Measurements from ENCODE around the gene LARP1.
"Not testable (repeated sequence)": the region's sequence is repeated elsewhere in the genome, so short reads cannot be mapped to it uniquely, and the experiment has no call there.

Gene LARP1

GRCh38 chr5:154750641-154751040, 4.5 kb upstream of the LARP1 start:
- H3K27me3 ChIP-seq (ENCODE audit: control insufficient read depth, insufficient read depth, low read length, poor library complexity, severe bottlenecking); H3K9me3 ChIP-seq (ENCODE audit: control insufficient read depth, low read length); H3K4me3 ChIP-seq (ENCODE audit: insufficient read depth, low read depth, low read length); H3K36me3 ChIP-seq (ENCODE audit: control insufficient read depth, insufficient read depth, low read length); H3K27ac ChIP-seq (ENCODE audit: insufficient read depth, low read depth, low read length, poor library complexity, severe bottlenecking): not testable (repeated sequence)
- 96 to 98% methylated on average over 2 of the region's 2 CpGs for WGBS, 2 experiments
- peaks cover 12% of the 10 kb centered on the region for H3K4me1 ChIP-seq (ENCODE audit: control insufficient read depth, insufficient read depth, low read length)

DNA sequence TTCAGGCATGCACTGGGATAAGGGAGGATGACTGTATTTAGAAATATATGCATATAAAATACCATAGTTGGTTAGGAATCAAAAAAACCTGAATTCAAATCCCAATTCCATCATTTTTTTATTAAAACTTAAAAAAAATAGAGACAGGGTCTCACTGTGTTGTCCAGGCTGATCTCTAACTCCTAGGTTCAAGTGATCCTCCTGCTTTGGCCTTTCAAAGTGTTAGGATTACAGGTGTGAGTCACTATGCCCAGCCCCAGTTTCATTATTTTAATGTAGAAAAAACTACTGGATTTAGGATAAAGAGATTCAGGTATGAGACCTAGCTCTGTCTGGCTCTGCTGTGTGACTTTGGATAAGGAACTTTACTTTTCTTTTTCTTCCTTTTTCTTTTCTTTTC, 3.3 kb upstream of the LARP1 start:
- Histone ChIP-seq H3K9me3 (ENCODE audit: control insufficient read depth, low read length) (no peaks in the 10 kb centered on the region), H3K27ac (ENCODE audit: insufficient read depth, low read depth, low read length, poor library complexity, severe bottlenecking) (no peak overlapping the region), H3K4me3 (ENCODE audit: insufficient read depth, low read depth, low read length) (no peak overlapping the region), H3K4me1 (ENCODE audit: control insufficient read depth, insufficient read depth, low read length) (peaks cover 12% of the 10 kb centered on the region), H3K27me3 (ENCODE audit: control insufficient read depth, insufficient read depth, low read length, poor library complexity, severe bottlenecking) (no peaks in the 10 kb centered on the region), H3K36me3 (ENCODE audit: control insufficient read depth, insufficient read depth, low read length) (no peaks in the 10 kb centered on the region)

DNA sequence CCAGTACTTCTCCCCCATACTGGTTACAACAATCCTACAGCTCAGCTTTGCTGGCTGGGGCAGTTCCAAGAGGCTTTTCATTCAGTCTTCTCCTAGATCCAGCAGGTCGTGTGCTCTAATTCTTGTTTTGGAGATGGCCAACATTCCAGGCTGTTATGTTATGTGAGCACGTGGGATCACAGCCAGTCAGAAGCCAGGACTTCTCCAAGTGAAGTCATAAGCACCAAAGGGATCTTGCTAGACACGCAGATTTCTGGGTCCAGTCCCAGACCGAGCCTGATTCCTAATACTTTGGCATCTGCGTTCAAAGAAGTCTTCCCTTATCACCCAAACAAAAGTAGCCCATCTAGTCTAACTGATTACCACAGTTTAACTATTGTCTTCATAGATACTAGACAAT, 1.4 kb upstream of the LARP1 start:
- Histone ChIP-seq H3K27me3 (ENCODE audit: control insufficient read depth, insufficient read depth, low read length, poor library complexity, severe bottlenecking) (no peaks in the 10 kb centered on the region), H3K36me3 (ENCODE audit: control insufficient read depth, insufficient read depth, low read length) (no peaks in the 10 kb centered on the region), H3K4me3 (ENCODE audit: insufficient read depth, low read depth, low read length) (no peak overlapping the region), H3K9me3 (ENCODE audit: control insufficient read depth, low read length) (no peaks in the 10 kb centered on the region), H3K27ac (ENCODE audit: insufficient read depth, low read depth, low read length, poor library complexity, severe bottlenecking) (no peak overlapping the region), H3K4me1 (ENCODE audit: control insufficient read depth, insufficient read depth, low read length) (peaks cover 21% of the 10 kb centered on the region)
- 72 to 76% methylated on average over 5 of the region's 5 CpGs for WGBS, 2 experiments

- peak overlapping the region; percentile 86 for H3K4me3 ChIP-seq (ENCODE audit: insufficient read depth, low read depth, low read length)
- peak overlapping the region; percentile 91 for H3K27ac ChIP-seq (ENCODE audit: insufficient read depth, low read depth, low read length, poor library complexity, severe bottlenecking)
- H3K36me3 ChIP-seq (ENCODE audit: control insufficient read depth, insufficient read depth, low read length), result no peaks in the 10 kb centered on the region
- H3K27me3 ChIP-seq (ENCODE audit: control insufficient read depth, insufficient read depth, low read length, poor library complexity, severe bottlenecking), result no peaks in the 10 kb centered on the region
- no peaks in the 10 kb centered on the region for H3K9me3 ChIP-seq (ENCODE audit: control insufficient read depth, low read length)
- WGBS, 2 experiments, result 2 to 3% methylated on average over 91 of the region's 92 CpGs
- peaks cover 23% of the 10 kb centered on the region for H3K4me1 ChIP-seq (ENCODE audit: control insufficient read depth, insufficient read depth, low read length)
Observed at GRCh38 chr5:154754460-154755360, 467 bp upstream of the LARP1 start.

DNA sequence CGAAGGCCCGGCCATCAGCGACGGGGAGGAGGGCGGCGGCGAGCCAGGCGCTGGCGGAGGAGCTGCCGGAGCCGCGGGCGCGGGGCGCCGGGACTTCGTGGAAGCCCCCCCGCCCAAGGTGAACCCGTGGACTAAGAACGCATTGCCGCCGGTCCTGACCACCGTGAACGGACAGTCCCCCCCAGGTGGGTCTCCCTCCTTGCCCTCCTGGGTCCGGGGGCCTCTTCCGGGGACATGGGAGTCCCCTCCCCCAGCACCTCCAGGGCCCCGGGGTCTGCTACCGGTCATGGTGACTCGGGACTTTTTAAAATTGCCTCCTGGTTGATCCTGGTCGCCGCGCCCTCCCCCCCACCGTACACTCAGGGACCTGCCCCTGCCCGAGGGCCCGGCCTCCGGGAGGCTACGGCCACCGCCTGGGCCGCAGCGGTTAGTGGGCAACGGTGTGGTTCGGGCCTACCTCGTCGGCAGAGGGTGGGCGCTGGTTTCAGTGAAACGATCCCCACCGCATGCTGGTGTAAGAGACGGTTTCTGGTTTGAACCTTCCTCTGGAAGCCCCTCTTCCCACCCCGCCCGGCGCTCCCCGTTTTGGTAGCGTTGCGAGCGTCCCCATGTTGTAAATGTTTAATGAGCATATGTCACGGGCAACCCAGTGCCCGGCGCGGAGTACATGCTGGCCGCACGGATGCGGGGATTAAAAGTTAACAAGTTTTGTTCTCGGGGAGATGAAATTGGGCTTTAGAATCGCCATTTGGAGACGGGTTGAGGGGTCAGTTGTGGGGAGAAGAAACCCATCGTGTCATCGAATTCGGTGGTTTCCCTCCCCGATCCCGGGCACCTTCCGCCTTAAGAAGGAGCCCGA, 1.1 kb downstream of the LARP1 start:
- H3K4me3 ChIP-seq (ENCODE audit: insufficient read depth, low read depth, low read length), result peak overlapping the region; percentile 86
- peaks cover 32% of the 10 kb centered on the region for H3K4me1 ChIP-seq (ENCODE audit: control insufficient read depth, insufficient read depth, low read length)
- WGBS, 2 experiments, result 0% methylated on average over 72 of the region's 72 CpGs

GRCh38 chr5:154756868-154757813, 2.0 kb downstream of the LARP1 start:
- peak overlapping the region; percentile 17 for H3K27ac ChIP-seq (ENCODE audit: insufficient read depth, low read depth, low read length, poor library complexity, severe bottlenecking)
- H3K27me3 ChIP-seq (ENCODE audit: control insufficient read depth, insufficient read depth, low read length, poor library complexity, severe bottlenecking), result no peaks in the 10 kb centered on the region
- WGBS, 2 experiments, result 0 to 1% methylated on average over 72 to 73 of the region's 73 CpGs
- H3K9me3 ChIP-seq (ENCODE audit: control insufficient read depth, low read length), result no peaks in the 10 kb centered on the region
- no peaks in the 10 kb centered on the region for H3K36me3 ChIP-seq (ENCODE audit: control insufficient read depth, insufficient read depth, low read length)
- H3K4me3 ChIP-seq (ENCODE audit: insufficient read depth, low read depth, low read length), result peak overlapping the region; percentile 86
- H3K4me1 ChIP-seq (ENCODE audit: control insufficient read depth, insufficient read depth, low read length), result peaks cover 36% of the 10 kb centered on the region

More for the DNA sequence above, 1.1 kb downstream of the LARP1 start:
- Histone ChIP-seq H3K27ac (ENCODE audit: insufficient read depth, low read depth, low read length, poor library complexity, severe bottlenecking) (no peak overlapping the region), H3K36me3 (ENCODE audit: control insufficient read depth, insufficient read depth, low read length) (no peaks in the 10 kb centered on the region), H3K27me3 (ENCODE audit: control insufficient read depth, insufficient read depth, low read length, poor library complexity, severe bottlenecking) (no peaks in the 10 kb centered on the region), H3K9me3 (ENCODE audit: control insufficient read depth, low read length) (no peaks in the 10 kb centered on the region)

GRCh38 chr5:154757814-154758406, 2.7 kb downstream of the LARP1 start:
- peaks cover 36% of the 10 kb centered on the region for H3K4me1 ChIP-seq (ENCODE audit: control insufficient read depth, insufficient read depth, low read length)
- 6 to 7% methylated on average over 5 of the region's 5 CpGs for WGBS, 2 experiments
- no peaks in the 10 kb centered on the region for H3K36me3 ChIP-seq (ENCODE audit: control insufficient read depth, insufficient read depth, low read length)
- no peak overlapping the region for H3K27ac ChIP-seq (ENCODE audit: insufficient read depth, low read depth, low read length, poor library complexity, severe bottlenecking)
- H3K9me3 ChIP-seq (ENCODE audit: control insufficient read depth, low read length), result no peaks in the 10 kb centered on the region
- no peaks in the 10 kb centered on the region for H3K27me3 ChIP-seq (ENCODE audit: control insufficient read depth, insufficient read depth, low read length, poor library complexity, severe bottlenecking)
- peak overlapping the region; percentile 37 for H3K4me3 ChIP-seq (ENCODE audit: insufficient read depth, low read depth, low read length)

GRCh38 chr5:154758493-154758892, 3.3 kb downstream of the LARP1 start:
- Histone ChIP-seq H3K4me1 (ENCODE audit: control insufficient read depth, insufficient read depth, low read length) (peaks cover 34% of the 10 kb centered on the region), H3K27me3 (ENCODE audit: control insufficient read depth, insufficient read depth, low read length, poor library complexity, severe bottlenecking) (no peaks in the 10 kb centered on the region), H3K36me3 (ENCODE audit: control insufficient read depth, insufficient read depth, low read length) (no peaks in the 10 kb centered on the region), H3K9me3 (ENCODE audit: control insufficient read depth, low read length) (no peaks in the 10 kb centered on the region), H3K4me3 (ENCODE audit: insufficient read depth, low read depth, low read length) (peak overlapping the region; percentile 15), H3K27ac (ENCODE audit: insufficient read depth, low read depth, low read length, poor library complexity, severe bottlenecking) (no peak overlapping the region)
- 38 to 43% methylated on average over 4 to 5 of the region's 5 CpGs for WGBS, 2 experiments

GRCh38 chr5:154758977-154759376, 3.8 kb downstream of the LARP1 start:
- Histone ChIP-seq H3K9me3 (ENCODE audit: control insufficient read depth, low read length) (no peaks in the 10 kb centered on the region), H3K36me3 (ENCODE audit: control insufficient read depth, insufficient read depth, low read length) (no peaks in the 10 kb centered on the region), H3K27me3 (ENCODE audit: control insufficient read depth, insufficient read depth, low read length, poor library complexity, severe bottlenecking) (no peaks in the 10 kb centered on the region), H3K4me3 (ENCODE audit: insufficient read depth, low read depth, low read length) (no peak overlapping the region), H3K4me1 (ENCODE audit: control insufficient read depth, insufficient read depth, low read length) (peaks cover 31% of the 10 kb centered on the region), H3K27ac (ENCODE audit: insufficient read depth, low read depth, low read length, poor library complexity, severe bottlenecking) (no peak overlapping the region)
- WGBS, 2 experiments, result 42 to 50% methylated on average over 3 of the region's 3 CpGs
